HepG2 (cell line): ENCODE data around the gene PRR15L. TPM values are rescaled to one million over a fixed set of nuclear protein-coding genes. Genes with fewer than 3 reads are reported as not detected.

Source experiments
- ATAC-seq: fragments of 200-7000 bp; cut with Tn5 transposase; 3 replicates; pipeline ENCODE4 v1.9.1; 2020; ENCODE audit warnings: mild to moderate bottlenecking, moderate library complexity
- BruUV-seq: library from RNA; stranded (reverse); fragments of 400-500 nt; replicated peaks from 2 replicates; lab custom pipeline; 2021; lab: Mats Ljungman, UMichigan
- CTCF ChIA-PET: fragments of 300-600 bp; formaldehyde crosslinking; extraction: SDS; loops from one replicate; lab custom pipeline; 2021; ENCODE audit warnings: low total read pairs, inconsistent platforms, low intra/inter-chr PET ratio; lab: Yijun Ruan, JAX
- POLR2A ChIA-PET: fragments of 350-600 bp; sonication (Branson Sonifier 250); formaldehyde crosslinking; loops from one replicate; lab custom pipeline; 2020; ENCODE audit warnings: antibody characterized with exemption, inconsistent platforms; lab: Yijun Ruan, JAX
- DNase-seq: peaks from one replicate; pipeline ENCODE4 v3.0.0-alpha.2; 2015; ENCODE audit warnings: low spot score
- FAIRE-seq: peaks from 3 replicates; lab custom pipeline; 2011; peaks lifted over from hg19 to GRCh38; lab: Jason Lieb, UNC
- H2AFZ ChIP-seq: one replicate; pipeline ENCODE4 v1.6.1; 2011; ENCODE audit warnings: low read length, inconsistent platforms
- H3K27ac ChIP-seq: fragments of 300-600 bp; 3 replicates; pipeline ENCODE4 v1.8.0; 2011; ENCODE audit warnings: mixed run types, mild to moderate bottlenecking, mixed read lengths, low read length, inconsistent platforms; ENCODE audit not compliant: insufficient read depth; ENCODE audit errors: extremely low read length
- H3K27me3 ChIP-seq, 2 experiments: fragments of 200-600 bp in 1 of 2; 2 replicates in 1 of 2; 3 replicates in 1 of 2; pipeline versions ENCODE4 v1.6.0 to v1.8.0; 2011; ENCODE audit warnings: low read length in 2 of 2, mild to moderate bottlenecking in 2 of 2, moderate library complexity in 2 of 2, inconsistent platforms in 1 of 2; ENCODE audit not compliant: insufficient read depth in 2 of 2, control insufficient read depth in 1 of 2
- H3K36me3 ChIP-seq, 2 experiments: fragments of 200-600 bp in 1 of 2; replicated peaks in 1 of 2; 2 replicates in 1 of 2; 3 replicates in 1 of 2; pipeline versions ENCODE4 v1.5.1 to v1.8.0; 2011; ENCODE audit warnings: low read length in 2 of 2, inconsistent platforms in 1 of 2; ENCODE audit not compliant: insufficient read depth in 2 of 2, control insufficient read depth in 1 of 2
- H3K4me1 ChIP-seq: 2 replicates; pipeline ENCODE4 v1.5.1; 2012; ENCODE audit warnings: low read length, inconsistent platforms; ENCODE audit not compliant: insufficient read depth
- H3K4me2 ChIP-seq: 2 replicates; pipeline ENCODE4 v1.6.0; 2011; ENCODE audit warnings: low read depth, low read length, inconsistent platforms
- H3K4me3 ChIP-seq, 3 experiments: fragments of 200-600 bp in 1 of 3; sonication (generic), shearing (Covaris generic) in 1 of 3; replicated peaks in 1 of 3; 2 replicates each; pipeline ENCODE4 v1.5.1; 2011 to 2016; ENCODE audit warnings: low read length in 3 of 3, inconsistent platforms in 2 of 3, low read depth in 2 of 3, mild to moderate bottlenecking in 2 of 3, control low read depth in 1 of 3, mixed read lengths in 1 of 3; ENCODE audit not compliant: insufficient read depth in 1 of 3
- H3K79me2 ChIP-seq: one replicate; pipeline ENCODE4 v1.6.1; 2011; ENCODE audit warnings: low read length, inconsistent platforms; ENCODE audit not compliant: insufficient read depth
- H3K9ac ChIP-seq: 2 replicates; pipeline ENCODE4 v1.6.0; 2011; ENCODE audit warnings: mild to moderate bottlenecking, low read depth, low read length, inconsistent platforms; ENCODE audit not compliant: insufficient read depth
- H3K9me3 ChIP-seq: 2 replicates; pipeline ENCODE4 v1.5.1; 2012; ENCODE audit warnings: mild to moderate bottlenecking, low read length
- H4K20me1 ChIP-seq: 2 replicates; pipeline ENCODE4 v1.6.0; 2011; ENCODE audit warnings: inconsistent platforms, mild to moderate bottlenecking, low read length, moderate library complexity; ENCODE audit not compliant: insufficient read depth
- CREB1 ChIP-seq, 2 experiments: fragments of 450-650 bp in 1 of 2; IDR thresholded peaks; 2 replicates each; pipeline ENCODE4 v1.6.1; 2016 to 2017; ENCODE audit warnings: control low read depth in 1 of 2, mild to moderate bottlenecking in 1 of 2, missing compliant biosample characterization in 1 of 2, missing genetic modification characterization in 1 of 2
- HIC2 ChIP-seq: sonication (generic); formaldehyde crosslinking; IDR thresholded peaks from 2 replicates; pipeline ENCODE4 v1.9.0; 2022; ENCODE audit warnings: low read depth, missing genetic modification reagents
- MAFG ChIP-seq: sonication (generic); formaldehyde crosslinking; IDR thresholded peaks from 2 replicates; pipeline ENCODE4 v1.5.1; 2020; ENCODE audit warnings: mild to moderate bottlenecking, missing genetic modification reagents
- NCOA2 ChIP-seq: sonication (generic); formaldehyde crosslinking; IDR thresholded peaks from 2 replicates; pipeline ENCODE4 v1.8.0; 2022; ENCODE audit warnings: inconsistent platforms
- NPAS2 ChIP-seq: sonication (generic); formaldehyde crosslinking; IDR thresholded peaks from 2 replicates; pipeline ENCODE4 v1.8.0; 2022; ENCODE audit warnings: mild to moderate bottlenecking, missing genetic modification reagents, borderline replicate concordance
- ONECUT2 ChIP-seq: sonication (generic); formaldehyde crosslinking; IDR thresholded peaks from 2 replicates; pipeline ENCODE4 v1.4.0; 2020; ENCODE audit warnings: missing genetic modification reagents
- ZMYM2 ChIP-seq: sonication (generic); formaldehyde crosslinking; IDR thresholded peaks from 2 replicates; pipeline ENCODE4 v1.8.0; 2022; ENCODE audit warnings: mild to moderate bottlenecking, missing genetic modification reagents
- ZNF468 ChIP-seq: sonication (generic); formaldehyde crosslinking; IDR thresholded peaks from 2 replicates; pipeline ENCODE4 v1.8.0; 2022; ENCODE audit warnings: mild to moderate bottlenecking, moderate library complexity, missing genetic modification reagents
- ZNF691 ChIP-seq: sonication (generic); formaldehyde crosslinking; IDR thresholded peaks from 2 replicates; pipeline ENCODE4 v1.4.0; 2020; ENCODE audit warnings: missing genetic modification reagents, low read depth, mild to moderate bottlenecking, borderline replicate concordance
- ZSCAN22 ChIP-seq: sonication (generic); formaldehyde crosslinking; IDR thresholded peaks from 2 replicates; pipeline ENCODE4 v1.4.0; 2020; ENCODE audit warnings: mild to moderate bottlenecking, missing genetic modification reagents
- WGBS: methylation state at CpG from one replicate; pipeline ENCODE4 v1.1.6; 2017; ENCODE audit warnings: low lambda C conversion rate; 5-methylcytosine and 5-hydroxymethylcytosine counted together
- in situ Hi-C: cut with HindIII; loops from 2 replicates; pipeline ENCODE4 v1.10.0; 2017; ENCODE audit warnings: low pct_unique_long_range_greater_than_20kb; ENCODE audit not compliant: extremely low pct_ligation_motif_present
- intact Hi-C: fragments of 100-400 bp; cut with micrococcal nuclease; formaldehyde crosslinking; loops from one replicate; pipeline ENCODE4 v1.10.0; 2022; ENCODE audit not compliant: unreplicated experiment
- polyA plus RNA-seq, 8 experiments: library from polyadenylated mRNA; depleted of rRNA in 3 of 8; stranded (reverse) in 7 of 8; unstranded in 1 of 8; fragments of >200 nt; fragmentation: Illumina TruSeq in 4 of 8; extraction: Trizol in 4 of 8; gene quantifications; 2 replicates each; pipeline versions ENCODE4 v1.2.1 to v1.2.3, GENCODE V29; 2011 to 2016; ENCODE audit warnings: low read depth in 4 of 8, missing spikeins in 1 of 8, mixed read lengths in 1 of 8; ENCODE audit not compliant: insufficient read depth in 1 of 8
- total RNA-seq, 5 experiments: library from RNA; depleted of rRNA; stranded (reverse); fragments of >200 nt; fragmentation: Illumina TruSeq; extraction: Trizol; gene quantifications; 2 replicates each; pipeline ENCODE4 v1.2.3, GENCODE V29; 2016; ENCODE audit warnings: low read depth in 1 of 5
- TF ChIP-seq, protein P1 (sequence below): sonication (generic); formaldehyde crosslinking; IDR thresholded peaks from 2 replicates; pipeline ENCODE4 v1.5.0; 2020; ENCODE audit warnings: mild to moderate bottlenecking, missing genetic modification reagents, borderline replicate concordance

Gene PRR15L
- total and polyA plus RNA-seq, 2 of the 13 experiments (the other 11 are each of a cell fraction or from before 2014, with no cell fraction given) = 0.44 to 2.0 TPM

- no peak for TF ChIP-seq NCOA2
- no peak for TF ChIP-seq ZSCAN22 (CRISPR knock-in tag)
- TF ChIP-seq ZMYM2 (CRISPR knock-in tag) = no peak
- TF ChIP-seq, protein P1, sequence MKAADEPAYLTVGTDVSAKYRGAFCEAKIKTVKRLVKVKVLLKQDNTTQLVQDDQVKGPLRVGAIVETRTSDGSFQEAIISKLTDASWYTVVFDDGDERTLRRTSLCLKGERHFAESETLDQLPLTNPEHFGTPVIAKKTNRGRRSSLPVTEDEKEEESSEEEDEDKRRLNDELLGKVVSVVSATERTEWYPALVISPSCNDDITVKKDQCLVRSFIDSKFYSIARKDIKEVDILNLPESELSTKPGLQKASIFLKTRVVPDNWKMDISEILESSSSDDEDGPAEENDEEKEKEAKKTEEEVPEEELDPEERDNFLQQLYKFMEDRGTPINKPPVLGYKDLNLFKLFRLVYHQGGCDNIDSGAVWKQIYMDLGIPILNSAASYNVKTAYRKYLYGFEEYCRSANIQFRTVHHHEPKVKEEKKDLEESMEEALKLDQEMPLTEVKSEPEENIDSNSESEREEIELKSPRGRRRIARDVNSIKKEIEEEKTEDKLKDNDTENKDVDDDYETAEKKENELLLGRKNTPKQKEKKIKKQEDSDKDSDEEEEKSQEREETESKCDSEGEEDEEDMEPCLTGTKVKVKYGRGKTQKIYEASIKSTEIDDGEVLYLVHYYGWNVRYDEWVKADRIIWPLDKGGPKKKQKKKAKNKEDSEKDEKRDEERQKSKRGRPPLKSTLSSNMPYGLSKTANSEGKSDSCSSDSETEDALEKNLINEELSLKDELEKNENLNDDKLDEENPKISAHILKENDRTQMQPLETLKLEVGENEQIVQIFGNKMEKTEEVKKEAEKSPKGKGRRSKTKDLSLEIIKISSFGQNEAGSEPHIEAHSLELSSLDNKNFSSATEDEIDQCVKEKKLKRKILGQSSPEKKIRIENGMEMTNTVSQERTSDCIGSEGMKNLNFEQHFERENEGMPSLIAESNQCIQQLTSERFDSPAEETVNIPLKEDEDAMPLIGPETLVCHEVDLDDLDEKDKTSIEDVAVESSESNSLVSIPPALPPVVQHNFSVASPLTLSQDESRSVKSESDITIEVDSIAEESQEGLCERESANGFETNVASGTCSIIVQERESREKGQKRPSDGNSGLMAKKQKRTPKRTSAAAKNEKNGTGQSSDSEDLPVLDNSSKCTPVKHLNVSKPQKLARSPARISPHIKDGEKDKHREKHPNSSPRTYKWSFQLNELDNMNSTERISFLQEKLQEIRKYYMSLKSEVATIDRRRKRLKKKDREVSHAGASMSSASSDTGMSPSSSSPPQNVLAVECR = 0 out of 2 replicates have a peak, but pooled peaks have one; percentile 22
- no peak for TF ChIP-seq ONECUT2
- TF ChIP-seq MAFG (CRISPR knock-in tag) = no peak
- no peak for TF ChIP-seq ZNF691 (CRISPR knock-in tag)
- no peak for TF ChIP-seq NPAS2 (CRISPR knock-in tag)
Observed at GRCh38 chr17:47999582-47999981, 41.9 kb upstream of the PRR15L start (continued).

- Histone ChIP-seq H3K4me1 (peaks cover 28% of the 10 kb centered on the region), H3K79me2 (no peaks in the 10 kb centered on the region), H3K4me2 (no peak overlapping the region), H3K9ac (no peak overlapping the region), H3K4me3 (no peak overlapping the region), H3K27ac (no peak overlapping the region), H2AFZ (no peak overlapping the region), H3K9me3 (no peaks in the 10 kb centered on the region), H3K27me3 (peaks cover 3 to 38% of the 10 kb centered on the region in 2 experiments; a peak in 3 of 5 replicates), H4K20me1 (no peaks in the 10 kb centered on the region), H3K36me3 (no peaks in the 10 kb centered on the region)
- ATAC-seq = no peak
- intact Hi-C loops (no loop called here), in situ Hi-C loops (no loop called here)
- POLR2A ChIA-PET = no interaction called here
- CTCF ChIA-PET = no interaction called here
- FAIRE-seq = no peak
- BruUV-seq = no TSS peak
- DNase-seq = no peak
- TF ChIP-seq ZNF468 (CRISPR knock-in tag) = no peak
- no peak for TF ChIP-seq CREB1 (IDR thresholded peaks at IDR 0.05)
- no peak for TF ChIP-seq CREB1 (CRISPR knock-in tag; IDR thresholded peaks at IDR 0.05)
- no peak for TF ChIP-seq HIC2 (CRISPR knock-in tag)
- 79% methylated on average over 7 of the region's 7 CpGs for WGBS
Observed at GRCh38 chr17:47998044-47998443, 40.4 kb upstream of the PRR15L start.
